Measurements from ENCODE around the gene C5AR2.
A peak's percentile ranks its signal among the peaks of the same experiment; 100 is the strongest.
"Not testable (repeated sequence)": the region's sequence is repeated elsewhere in the genome, so short reads cannot be mapped to it uniquely, and the experiment has no call there.

C5AR2 gene

GRCh38 chr19:47365455-47365854 is 33.5 kb downstream of the C5AR2 start:
- DNase-seq, result not testable (repeated sequence)

DNA sequence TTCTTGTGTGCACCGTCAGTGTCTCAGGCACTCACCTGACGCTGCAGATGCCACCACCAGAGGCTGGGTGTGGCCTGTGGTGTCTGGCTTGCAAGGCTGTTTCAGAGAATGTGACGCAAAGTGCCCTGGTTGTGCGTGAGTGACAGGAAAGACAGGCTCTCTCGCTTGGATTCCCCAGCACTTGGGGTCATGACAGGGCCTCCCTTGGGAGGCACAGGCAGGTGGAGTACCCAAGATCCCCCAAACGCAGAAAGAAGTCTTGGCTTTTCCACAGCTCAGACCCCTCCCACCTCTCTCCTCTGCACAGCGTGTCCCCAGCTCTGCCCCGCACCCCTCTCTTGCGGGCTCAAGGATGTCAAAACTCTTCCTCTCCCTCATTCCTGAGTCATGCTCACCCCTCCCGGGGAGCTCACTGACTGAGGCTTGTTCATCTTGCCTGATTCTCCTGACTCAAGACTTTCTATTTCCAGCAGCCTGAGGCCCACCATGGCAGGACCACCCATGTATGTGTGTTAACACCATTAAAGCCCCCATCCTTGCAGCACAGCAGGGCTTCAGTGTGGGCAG is 38.2 kb downstream of the C5AR2 start:
- no peak for DNase-seq

- no peak for DNase-seq
Measured at GRCh38 chr19:47371261-47371660, 39.3 kb downstream of the C5AR2 start.

DNA sequence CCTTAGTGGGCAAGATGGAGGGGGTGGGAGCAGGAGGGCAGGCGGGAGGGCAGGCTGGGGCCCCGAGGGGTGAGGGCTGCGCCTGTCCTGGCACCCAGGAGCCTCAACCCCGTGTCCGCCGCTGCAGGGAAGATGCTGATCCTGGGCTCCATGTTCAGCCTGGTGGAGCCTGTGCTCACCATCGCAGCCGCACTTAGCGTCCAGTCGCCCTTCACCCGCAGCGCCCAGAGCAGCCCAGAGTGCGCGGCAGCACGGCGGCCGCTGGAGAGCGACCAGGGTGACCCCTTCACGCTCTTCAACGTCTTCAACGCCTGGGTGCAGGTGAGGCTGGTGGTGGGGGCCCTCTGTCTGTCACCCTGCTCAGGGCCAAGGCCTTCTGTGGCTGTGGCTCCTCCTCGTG is 40.6 kb downstream of the C5AR2 start:
- DNase-seq, result no peak

DNA sequence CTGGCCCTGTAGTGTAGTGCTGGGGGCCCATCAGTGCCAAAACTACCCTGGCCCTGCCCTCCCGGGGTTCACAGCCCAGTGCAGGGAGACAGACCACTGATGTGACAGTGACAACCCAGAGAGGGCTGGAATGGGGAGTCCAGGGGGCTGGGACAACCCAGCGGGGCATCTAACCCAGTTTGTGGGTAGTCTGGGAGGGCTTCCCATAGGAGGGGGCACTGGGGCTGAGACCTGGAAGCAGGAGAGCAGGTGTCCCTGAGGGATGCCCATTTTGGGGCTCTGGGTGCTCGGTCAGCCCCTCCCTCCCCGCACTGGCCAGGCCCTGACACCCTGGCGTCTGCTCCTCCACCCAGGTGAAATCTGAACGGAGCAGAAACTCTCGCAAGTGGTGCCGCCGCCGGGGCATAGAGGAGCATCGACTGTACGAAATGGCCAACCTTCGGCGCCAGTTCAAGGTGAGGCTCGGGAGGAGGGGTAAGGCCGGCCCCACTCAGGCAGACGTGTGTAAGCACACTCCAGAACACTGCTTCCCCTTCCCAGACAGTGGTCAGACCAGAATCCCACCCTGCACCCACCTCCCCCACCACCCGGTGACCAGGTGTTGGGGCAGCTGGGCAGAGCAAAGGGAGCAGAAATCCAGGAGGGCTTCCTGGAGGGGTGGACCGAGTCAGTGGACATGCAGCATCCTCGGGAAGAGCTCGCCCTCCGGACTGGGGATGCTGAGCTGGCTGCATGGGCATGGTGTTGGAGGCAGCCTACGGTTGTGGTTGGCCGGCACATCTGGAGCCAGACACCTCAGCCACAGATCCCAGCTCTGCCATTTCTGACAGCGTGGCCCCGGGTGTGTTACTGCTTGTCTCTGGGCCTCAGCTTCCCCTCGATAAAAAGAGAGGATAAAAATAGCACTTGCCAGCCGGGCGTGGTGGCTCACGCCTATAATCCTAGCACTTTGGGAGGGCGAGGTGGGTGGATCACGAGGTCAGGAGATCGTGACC is 41.6 kb downstream of the C5AR2 start:
- no peak for DNase-seq

DNA sequence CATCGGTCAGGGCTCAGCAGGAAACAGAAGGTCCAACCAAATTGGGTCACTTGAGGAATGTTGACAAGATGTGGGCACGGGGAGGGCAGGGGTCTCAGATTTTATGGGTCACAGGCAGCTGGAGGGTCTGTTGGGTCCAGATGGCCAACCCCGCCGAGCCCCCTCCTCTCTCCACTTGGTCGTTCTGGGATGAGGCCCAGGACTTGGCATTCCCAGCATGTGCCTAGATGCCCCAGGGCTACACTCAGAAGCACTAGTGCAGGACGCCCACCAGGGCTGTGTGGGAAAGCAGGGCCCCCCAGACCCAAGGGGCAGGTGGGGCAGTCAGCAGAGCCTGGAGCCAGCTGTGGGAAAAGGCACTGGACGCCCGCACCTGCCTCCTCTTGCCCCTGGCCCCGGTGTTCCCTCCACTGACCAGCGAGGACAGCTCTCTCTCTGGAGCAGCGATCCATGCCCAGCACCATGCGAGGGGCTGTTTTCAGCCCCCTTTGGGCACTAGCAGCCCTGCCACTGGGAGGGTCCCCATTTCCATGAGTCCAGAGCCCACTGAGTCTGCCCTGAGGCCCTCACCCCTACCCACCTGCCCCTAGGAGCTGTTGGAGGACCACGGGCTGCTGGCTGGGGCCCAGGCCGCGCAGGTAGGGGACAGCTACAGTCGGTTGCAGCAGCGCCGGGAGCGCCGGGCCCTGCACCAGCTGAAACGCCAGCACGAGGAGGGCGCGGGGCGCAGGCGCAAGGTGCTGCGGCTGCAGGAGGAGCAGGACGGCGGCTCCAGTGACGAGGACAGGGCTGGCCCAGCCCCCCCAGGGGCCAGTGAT is 43.1 kb downstream of the C5AR2 start:
- DNase-seq, result no peak

GRCh38 chr19:47375694-47376588 is 44.0 kb downstream of the C5AR2 start:
- no peak for DNase-seq

DNA sequence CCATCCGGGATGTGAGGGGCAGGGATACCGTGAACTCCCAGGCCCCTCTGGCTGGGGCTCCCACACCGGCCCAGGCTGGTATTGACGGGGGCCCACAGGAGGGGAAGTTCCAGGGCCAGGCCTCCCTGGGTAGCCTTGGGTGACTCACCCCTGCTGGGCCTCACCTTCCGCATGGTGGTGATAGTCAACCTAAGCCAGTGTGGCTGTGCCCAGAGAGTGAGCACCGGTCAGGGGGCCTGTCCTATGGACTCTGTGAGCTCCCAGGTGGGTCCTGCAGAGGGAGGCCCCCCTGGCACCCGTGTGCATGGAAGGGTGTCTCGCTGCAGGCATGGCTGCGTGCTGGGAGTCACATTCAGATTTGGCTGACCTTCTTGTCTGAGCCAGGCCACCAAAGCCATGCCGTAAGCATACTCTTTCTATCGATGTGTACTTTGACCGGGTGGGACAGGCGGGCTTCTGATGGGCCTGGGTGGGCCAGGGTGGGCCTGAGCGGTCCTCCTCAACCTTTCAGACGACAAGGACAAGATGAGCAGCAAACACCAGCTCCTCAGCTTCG is 44.7 kb downstream of the C5AR2 start:
- no peak for DNase-seq

DNA sequence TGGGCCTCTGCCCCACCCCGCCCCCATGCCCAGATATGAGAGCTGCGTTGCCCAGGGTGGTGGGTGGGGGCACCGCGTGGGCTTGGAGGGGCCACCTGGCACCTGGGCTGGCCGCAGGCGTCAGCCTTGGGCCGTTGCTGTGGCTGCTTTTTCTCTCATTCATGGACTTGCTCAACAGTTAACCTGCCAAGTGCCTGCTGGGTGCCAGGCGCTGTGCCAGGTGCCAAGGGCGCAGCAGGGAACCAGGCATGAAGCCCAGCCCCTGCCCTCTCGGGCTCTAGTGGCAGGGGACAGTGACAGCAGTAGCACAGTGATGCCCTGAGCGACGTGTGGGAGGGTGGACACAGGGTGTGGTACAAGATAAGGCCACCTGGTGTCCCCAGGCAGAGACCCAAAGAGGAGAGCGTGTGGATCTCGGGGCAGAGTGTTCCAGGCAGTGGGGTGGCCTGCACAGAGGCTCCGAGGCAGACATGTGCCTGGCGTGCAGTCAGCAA is 45.3 kb downstream of the C5AR2 start:
- DNase-seq, result no peak

DNA sequence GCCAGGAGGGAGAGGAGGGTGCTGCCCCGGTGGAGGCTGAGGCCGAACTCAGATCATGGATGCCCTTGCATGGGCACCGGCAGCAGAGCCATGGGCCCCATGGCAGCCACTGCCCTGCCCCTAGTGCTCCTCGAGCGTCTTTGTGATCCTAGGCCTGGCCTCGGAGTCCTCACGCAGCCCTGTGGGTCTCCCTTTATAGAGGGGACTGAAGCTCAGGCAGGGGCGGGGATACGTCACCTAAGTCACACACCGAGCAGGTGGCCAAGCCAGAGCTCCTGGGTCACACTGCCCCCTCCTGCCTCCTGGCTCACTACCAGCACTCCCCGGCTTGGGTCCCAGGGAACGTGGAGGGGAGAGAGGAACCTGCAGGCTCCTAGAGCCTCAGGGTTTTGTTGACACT is 45.8 kb downstream of the C5AR2 start:
- DNase-seq, result no peak

DNA sequence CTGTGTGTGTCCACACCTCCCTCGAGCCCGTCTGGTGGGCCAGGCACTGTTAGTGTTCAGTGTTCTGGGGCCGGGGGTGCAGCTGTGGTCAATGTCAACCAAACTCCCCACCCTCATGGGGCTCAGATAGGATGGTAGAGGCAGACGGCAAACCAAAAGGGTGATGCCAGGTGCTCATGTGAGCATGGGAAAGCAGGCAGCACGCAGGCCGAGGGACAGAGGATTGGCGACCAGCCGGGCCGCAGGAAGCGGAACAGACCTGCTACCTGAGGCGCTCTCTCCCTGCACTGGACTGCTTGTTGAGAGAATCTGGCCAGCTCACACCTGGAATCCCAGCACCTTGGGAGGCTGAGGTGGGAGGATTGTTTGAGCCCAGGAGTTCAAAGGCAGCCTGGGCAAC is 46.3 kb downstream of the C5AR2 start:
- DNase-seq, result no peak

DNA sequence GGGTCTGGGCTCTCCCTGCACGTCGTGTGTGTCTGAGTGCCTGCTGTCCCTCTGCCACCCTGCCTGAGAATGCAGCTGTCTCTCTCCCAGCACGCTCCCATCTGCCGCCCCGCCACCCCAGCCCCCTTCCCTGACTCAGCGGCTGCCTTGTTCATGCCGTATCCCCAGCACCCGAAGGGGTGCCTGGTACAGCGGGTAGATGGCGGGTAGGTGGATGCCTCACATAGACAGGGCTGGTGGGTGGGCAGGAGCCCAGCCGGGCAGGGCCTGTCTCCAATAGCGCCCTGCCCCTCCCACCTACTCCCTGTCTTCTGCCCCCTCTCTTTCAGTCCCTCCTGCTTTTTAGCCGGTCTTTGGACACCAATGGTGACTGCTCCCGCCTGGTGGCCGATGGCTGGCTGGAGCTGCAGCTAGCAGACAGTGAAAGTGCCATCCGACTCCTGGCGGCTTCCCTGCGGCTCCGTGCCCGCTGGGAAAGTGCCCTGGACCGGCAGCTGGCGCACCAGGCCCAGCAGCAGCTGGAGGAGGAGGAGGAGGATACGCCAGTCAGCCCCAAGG is 47.5 kb downstream of the C5AR2 start:
- DNase-seq, result no peak

DNA sequence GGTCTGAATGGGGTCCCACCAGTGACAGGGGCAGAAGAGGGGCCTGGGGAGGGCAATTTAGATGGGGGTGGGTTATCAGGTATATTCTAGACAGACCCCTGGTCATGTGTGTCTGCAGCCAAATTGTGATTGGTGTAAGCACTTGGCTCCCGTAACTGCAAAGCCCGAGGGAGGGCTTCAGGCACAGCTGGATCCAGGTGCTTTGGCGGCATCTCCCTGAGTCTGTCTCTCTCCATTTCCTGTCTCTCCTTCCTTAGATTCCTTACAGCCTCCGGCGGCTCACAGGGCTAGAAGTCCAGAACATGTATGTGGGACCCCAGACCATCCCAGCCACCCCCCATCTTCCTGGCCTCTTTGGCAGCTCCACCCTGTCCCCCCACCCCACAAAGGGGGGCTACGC is 48.6 kb downstream of the C5AR2 start:
- no peak for DNase-seq

GRCh38 chr19:47381121-47381520 is 49.1 kb downstream of the C5AR2 start:
- no peak for DNase-seq

DNA sequence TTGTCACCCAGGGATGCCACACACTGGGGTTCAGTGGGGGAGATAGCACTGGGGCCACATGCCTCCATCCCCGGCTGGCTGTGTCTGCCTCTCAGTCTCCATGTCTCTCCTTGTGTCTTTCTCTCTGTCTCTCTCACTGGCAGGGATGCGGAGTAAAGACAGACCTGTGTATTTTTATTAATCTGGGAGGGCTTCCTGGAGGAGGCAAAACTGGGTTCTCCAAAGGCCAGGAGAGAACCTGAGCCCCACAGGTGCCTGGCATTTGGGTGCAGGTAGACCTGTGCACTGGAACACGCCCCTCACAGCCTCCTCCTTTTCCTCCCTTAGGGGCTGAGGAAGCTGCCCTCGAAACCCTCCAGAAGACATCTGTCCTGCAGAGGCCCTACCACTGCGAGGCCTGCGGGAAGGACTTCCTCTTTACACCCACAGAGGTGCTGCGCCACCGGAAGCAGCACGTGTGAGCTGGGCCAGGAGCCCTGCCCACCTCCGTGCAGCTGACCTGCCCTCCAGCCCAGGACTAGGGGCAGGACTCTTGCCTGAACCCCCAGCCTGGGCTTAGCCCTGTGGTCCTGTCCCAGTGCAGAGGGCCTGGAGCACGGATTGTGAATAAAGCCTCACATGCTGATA is 49.8 kb downstream of the C5AR2 start:
- peak; percentile 39 for DNase-seq

DNA sequence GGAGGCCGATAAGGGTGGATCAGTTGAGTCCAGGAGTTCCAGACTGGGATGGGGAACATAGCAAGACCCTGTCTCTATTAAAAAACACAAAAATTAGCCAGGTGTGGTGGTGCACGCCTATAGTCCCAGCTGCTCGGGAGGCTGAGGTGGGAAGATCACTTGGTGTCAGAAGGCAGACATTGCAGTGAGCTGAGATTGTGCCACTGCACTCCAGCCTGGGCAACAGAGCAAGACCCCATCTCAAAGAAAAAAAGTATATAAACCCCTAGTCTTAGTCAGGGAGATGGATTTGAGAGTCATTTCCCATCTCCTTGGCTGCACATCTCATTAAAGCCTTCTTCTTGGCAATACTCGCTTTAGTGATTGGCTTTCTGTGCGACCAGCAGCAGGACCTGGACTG is 51.9 kb downstream of the C5AR2 start:
- not testable (repeated sequence) for DNase-seq

GRCh38 chr19:47384533-47384932 is 52.6 kb downstream of the C5AR2 start:
- DNase-seq, result not testable (repeated sequence)

DNA sequence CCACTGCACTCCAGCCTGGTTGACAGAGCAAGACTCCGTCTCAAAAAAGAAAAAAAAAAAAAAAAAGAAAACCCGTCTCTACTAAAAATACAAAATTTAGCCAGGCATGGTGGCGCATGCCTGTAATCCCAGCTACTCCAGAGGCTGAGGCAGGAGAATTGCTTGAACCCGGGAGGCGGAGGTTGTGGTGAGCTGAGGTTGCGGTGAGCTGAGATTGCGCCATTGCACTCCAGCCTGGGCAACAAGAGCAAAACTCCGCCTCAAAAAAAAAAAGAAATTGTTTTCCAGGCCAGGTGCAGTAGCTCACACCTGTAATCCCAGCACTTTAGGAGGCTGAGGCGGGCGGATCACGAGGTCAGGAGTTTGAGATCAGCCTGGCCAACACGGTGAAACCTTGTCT is 54.6 kb downstream of the C5AR2 start:
- DNase-seq, result not testable (repeated sequence)

DNA sequence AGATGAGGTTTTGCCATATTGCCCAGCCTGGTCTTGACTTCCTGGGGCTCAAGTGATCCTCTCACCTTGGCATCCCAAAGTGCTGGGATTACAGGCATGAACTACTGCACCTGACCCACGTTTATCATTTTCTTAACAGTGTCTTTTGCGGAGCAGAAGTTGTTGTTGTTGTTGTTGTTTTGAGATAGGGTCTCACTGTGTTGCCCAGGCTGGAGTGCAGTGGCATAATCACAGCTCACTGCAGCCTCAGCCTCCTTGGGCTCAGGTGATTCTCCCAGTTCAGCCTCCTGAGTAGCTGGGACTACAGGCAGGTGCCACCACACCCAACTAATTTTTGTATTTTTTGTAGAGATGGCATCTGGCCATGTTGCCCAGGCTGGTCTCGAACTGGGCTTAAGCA is 55.6 kb downstream of the C5AR2 start:
- DNase-seq, result not testable (repeated sequence)

GRCh38 chr19:47388721-47389120 is 56.7 kb downstream of the C5AR2 start:
- DNase-seq, result not testable (repeated sequence)

GRCh38 chr19:47389150-47389556 is 57.2 kb downstream of the C5AR2 start:
- peak; percentile 18 for DNase-seq

Measured in CD4-positive, alpha-beta T cell treated with Interleukin-12 subunit alpha and Interleukin-12 subunit beta, for 1 hour (primary cell).